MM.1S (cell line): Measurements from ENCODE around the gene SOST.

Experiments
- DNase-seq: peaks from one replicate; pipeline ENCODE4 v3.0.0-alpha.2; 2015
- H2AFZ ChIP-seq: fragments of 300-600 bp; sonication (generic); 2 replicates; pipeline ENCODE4 v1.6.0; 2016; ENCODE audit warnings: antibody characterized with exemption, low read length
- H3F3A ChIP-seq: fragments of 300-600 bp; sonication (generic); 2 replicates; pipeline ENCODE4 v1.6.1; 2016; ENCODE audit warnings: mild to moderate bottlenecking, antibody characterized with exemption, low read length, moderate library complexity, mixed read lengths; ENCODE audit not compliant: insufficient read depth
- H3K27ac ChIP-seq: fragments of 300-600 bp; sonication (generic); 2 replicates; pipeline ENCODE4 v1.5.1; 2016; ENCODE audit warnings: mild to moderate bottlenecking, low read length
- H3K27me3 ChIP-seq: fragments of 300-600 bp; sonication (generic); replicated peaks from 2 replicates; pipeline ENCODE4 v1.6.0; 2016; ENCODE audit warnings: low read length; ENCODE audit not compliant: insufficient read depth
- H3K36me3 ChIP-seq: fragments of 300-600 bp; sonication (generic); replicated peaks from 2 replicates; pipeline ENCODE4 v1.6.1; 2016; ENCODE audit warnings: mild to moderate bottlenecking, low read length, mixed read lengths; ENCODE audit not compliant: insufficient read depth
- H3K4me1 ChIP-seq: fragments of 300-600 bp; sonication (generic); 2 replicates; pipeline ENCODE4 v1.6.1; 2016; ENCODE audit warnings: low read length, mixed read lengths
- H3K4me2 ChIP-seq: fragments of 300-600 bp; sonication (generic); 2 replicates; pipeline ENCODE4 v1.6.0; 2016; ENCODE audit warnings: low read depth, low read length
- H3K4me3 ChIP-seq: fragments of 300-600 bp; sonication (generic); 2 replicates; pipeline ENCODE4 v1.5.1; 2016; ENCODE audit warnings: low read length, mixed read lengths
- H3K79me2 ChIP-seq: fragments of 300-600 bp; sonication (generic); 2 replicates; pipeline ENCODE4 v1.6.1; 2016; ENCODE audit warnings: mixed run types, low read length, mixed read lengths
- H3K9ac ChIP-seq: fragments of 300-600 bp; sonication (generic); 2 replicates; pipeline ENCODE4 v1.6.1; 2016; ENCODE audit warnings: low read length, mixed read lengths
- H3K9me2 ChIP-seq: fragments of 300-600 bp; sonication (generic); replicated peaks from 2 replicates; pipeline ENCODE4 v1.6.1; 2016; ENCODE audit warnings: mild to moderate bottlenecking, low read length, mixed read lengths; ENCODE audit not compliant: insufficient read depth
- H3K9me3 ChIP-seq: fragments of 300-600 bp; sonication (generic); replicated peaks from 2 replicates; pipeline ENCODE4 v1.6.1; 2016; ENCODE audit warnings: mild to moderate bottlenecking, low read length, mixed read lengths; ENCODE audit not compliant: insufficient read depth
- H4K20me1 ChIP-seq: fragments of 300-600 bp; sonication (generic); 2 replicates; pipeline ENCODE4 v1.6.1; 2016; ENCODE audit warnings: mild to moderate bottlenecking, low read length, moderate library complexity, mixed read lengths; ENCODE audit not compliant: insufficient read depth
- CTCF ChIP-seq: fragments of 300-600 bp; sonication (generic); IDR thresholded peaks from 2 replicates; pipeline ENCODE4 v1.5.1; 2016; ENCODE audit warnings: antibody characterized with exemption, low read length, mixed read lengths
- EZH2 ChIP-seq: fragments of 300-600 bp; sonication (generic); optimal IDR thresholded peaks from 2 replicates; pipeline ENCODE3; 2017; ENCODE audit warnings: low read depth, mild to moderate bottlenecking, antibody characterized with exemption, low read length, mixed read lengths
- EZH2phosphoT487 ChIP-seq: fragments of 300-600 bp; sonication (generic); IDR thresholded peaks from 2 replicates; pipeline ENCODE4 v1.6.1; 2018; ENCODE audit warnings: antibody characterized with exemption, low read length

SOST gene

GRCh38 chr17:43722870-43723665, 35.5 kb downstream of the SOST start:
- H3K4me3 ChIP-seq: no peak overlapping the region
- no peak for DNase-seq
- H4K20me1 ChIP-seq: no peaks in the 10 kb centered on the region
- H3K9ac ChIP-seq: no peak overlapping the region
- H3K36me3 ChIP-seq: no peaks in the 10 kb centered on the region
- H3K27ac ChIP-seq: no peak overlapping the region
- no peak overlapping the region for H3K4me2 ChIP-seq
- TF ChIP-seq EZH2phosphoT487 (no peak), EZH2 (no peak), CTCF (no peak)
- H3K79me2 ChIP-seq: no peaks in the 10 kb centered on the region
- H3K4me1 ChIP-seq: peaks cover 5% of the 10 kb centered on the region
- H3F3A ChIP-seq: no peaks in the 10 kb centered on the region
- no peaks in the 10 kb centered on the region for H3K9me3 ChIP-seq
- no peak overlapping the region for H2AFZ ChIP-seq
- H3K27me3 ChIP-seq: peaks cover 50% of the 10 kb centered on the region
- no peaks in the 10 kb centered on the region for H3K9me2 ChIP-seq

GRCh38 chr17:43722269-43722619, 36.3 kb downstream of the SOST start:
- Histone ChIP-seq H3K4me1 (peaks cover 5% of the 10 kb centered on the region), H3K9ac (no peak overlapping the region), H3K36me3 (no peaks in the 10 kb centered on the region), H3K27me3 (peaks cover 55% of the 10 kb centered on the region), H3K9me3 (no peaks in the 10 kb centered on the region), H4K20me1 (no peaks in the 10 kb centered on the region), H3K27ac (no peak overlapping the region), H3K79me2 (no peaks in the 10 kb centered on the region), H2AFZ (no peak overlapping the region), H3K4me2 (no peak overlapping the region), H3K9me2 (no peaks in the 10 kb centered on the region), H3F3A (no peaks in the 10 kb centered on the region), H3K4me3 (no peak overlapping the region)
- DNase-seq: no peak
- TF ChIP-seq CTCF (no peak), EZH2phosphoT487 (no peak), EZH2 (no peak)

GRCh38 chr17:43721537-43722268, 36.9 kb downstream of the SOST start:
- Histone ChIP-seq H3K27ac (no peak overlapping the region), H3K4me3 (no peak overlapping the region), H2AFZ (no peak overlapping the region)

More at GRCh38 chr17:43721537-43722268, 36.9 kb downstream of the SOST start:
- TF ChIP-seq CTCF (no peak), EZH2phosphoT487 (no peak), EZH2 (no peak)
- Histone ChIP-seq H3K9me2 (no peaks in the 10 kb centered on the region), H3K9ac (no peak overlapping the region), H3K36me3 (no peaks in the 10 kb centered on the region), H3K79me2 (no peaks in the 10 kb centered on the region), H3K4me2 (peak overlapping the region; percentile 81; the same call in 1 of the 2 replicates), H3K27me3 (peaks cover 56% of the 10 kb centered on the region), H3K9me3 (no peaks in the 10 kb centered on the region), H3K4me1 (peaks cover 5% of the 10 kb centered on the region), H4K20me1 (no peaks in the 10 kb centered on the region), H3F3A (no peaks in the 10 kb centered on the region)
- no peak for DNase-seq
